A549 (cell line): ENCODE measurements around the gene EIF1B. TPM values are rescaled to one million over a fixed set of nuclear protein-coding genes. Genes with fewer than 3 reads are reported as not detected.

ENCODE experiments used
- ATAC-seq, 2 experiments: fragments of 200-7000 bp in 1 of 2; fragments of >200 bp in 1 of 2; cut with Nextera tagmentation in 1 of 2; cut with Tn5 transposase in 1 of 2; 3 replicates each; pipeline versions ENCODE4 v1.8.0 to v1.9.1; 2018 to 2020; ENCODE audit warnings: mild to moderate bottlenecking in 1 of 2, moderate library complexity in 1 of 2
- CTCF ChIA-PET: fragments of 300-600 bp; sonication (Branson Sonifier 250); formaldehyde crosslinking; extraction: SDS; loops from one replicate; lab custom pipeline; 2021; ENCODE audit warnings: antibody characterized with exemption, inconsistent platforms; lab: Yijun Ruan, JAX
- POLR2A ChIA-PET: fragments of 350-600 bp; formaldehyde crosslinking; extraction: SDS; loops from one replicate; lab custom pipeline; 2021; ENCODE audit warnings: antibody characterized with exemption, inconsistent platforms; lab: Yijun Ruan, JAX
- DNase-seq, 2 experiments: peaks; one replicate each; pipeline versions ENCODE4 v3.0.0 to v3.0.0-alpha.2; 2011 to 2016; ENCODE audit warnings: low read depth in 1 of 2, low spot score in 1 of 2
- FAIRE-seq: peaks from 2 replicates; lab custom pipeline; 2011; peaks lifted over from hg19 to GRCh38; lab: Jason Lieb, UNC
- H3K27ac ChIP-seq, 2 experiments: fragments of >200 bp; sonication (Bioruptor Twin); formaldehyde crosslinking; 3 replicates each; pipeline ENCODE4 v1.5.1; 2016 to 2017
- H3K4me1 ChIP-seq: fragments of >200 bp; sonication (Bioruptor Twin); formaldehyde crosslinking; 3 replicates; pipeline ENCODE4 v1.6.1; 2016
- H3K4me2 ChIP-seq: fragments of >200 bp; sonication (Bioruptor Twin); formaldehyde crosslinking; 3 replicates; pipeline ENCODE4 v1.6.1; 2016
- H3K4me3 ChIP-seq: fragments of >200 bp; sonication (Bioruptor Twin); formaldehyde crosslinking; 3 replicates; pipeline ENCODE4 v1.5.1; 2016
- H3K9me3 ChIP-seq: fragments of >200 bp; sonication (Bioruptor Twin); formaldehyde crosslinking; 3 replicates; pipeline ENCODE4 v1.6.1; 2016
- CBX8 ChIP-seq: fragments of 200-600 bp; sonication (generic); IDR thresholded peaks from 2 replicates; pipeline ENCODE4 v1.6.1; 2016
- CHD4 ChIP-seq: fragments of 200-600 bp; sonication (generic); IDR thresholded peaks from 2 replicates; pipeline ENCODE4 v1.6.1; 2016; ENCODE audit warnings: antibody characterized with exemption, mild to moderate bottlenecking, borderline replicate concordance
- EHMT2 ChIP-seq: fragments of 200-600 bp; sonication (generic); IDR thresholded peaks from 2 replicates; pipeline ENCODE4 v1.6.1; 2016; ENCODE audit warnings: antibody characterized with exemption, low read depth, mild to moderate bottlenecking, moderate library complexity
- EP300 ChIP-seq, 2 experiments: fragments of >200 bp; sonication (Bioruptor Twin); formaldehyde crosslinking; IDR thresholded peaks; 2 replicates in 1 of 2; 3 replicates in 1 of 2; pipeline ENCODE4 v1.6.1; 2016 to 2017
- ESRRA ChIP-seq: fragments of 150-350 bp; IDR thresholded peaks from 2 replicates; pipeline ENCODE4 v1.6.1; 2014; ENCODE audit warnings: mild to moderate bottlenecking, low read length, borderline replicate concordance
- FOXS1 ChIP-seq: fragments of 250-450 bp; sonication (Bioruptor Pico); IDR thresholded peaks from 2 replicates; pipeline ENCODE4 v1.5.0; 2020; ENCODE audit warnings: mild to moderate bottlenecking, moderate library complexity
- GATA3 ChIP-seq: IDR thresholded peaks from 2 replicates; pipeline ENCODE4 v1.6.1; 2012; ENCODE audit warnings: borderline replicate concordance
- HDAC2 ChIP-seq: fragments of 200-600 bp; sonication (generic); IDR thresholded peaks from 2 replicates; pipeline ENCODE4 v1.6.1; 2016
- HOXA7 ChIP-seq: fragments of 250-450 bp; sonication (Bioruptor Pico); IDR thresholded peaks from 2 replicates; pipeline ENCODE4 v1.5.0; 2020; ENCODE audit warnings: mild to moderate bottlenecking, moderate library complexity
- HOXB5 ChIP-seq: fragments of 250-450 bp; sonication (Bioruptor Pico); IDR thresholded peaks from 2 replicates; pipeline ENCODE4 v1.5.0; 2020; ENCODE audit warnings: mild to moderate bottlenecking, moderate library complexity
- KDM5A ChIP-seq: fragments of 200-600 bp; sonication (generic); IDR thresholded peaks from 2 replicates; pipeline ENCODE4 v1.6.1; 2016; ENCODE audit warnings: antibody characterized with exemption, mild to moderate bottlenecking
- MYC ChIP-seq: IDR thresholded peaks from 2 replicates; pipeline ENCODE4 v1.6.1; 2012; ENCODE audit warnings: mild to moderate bottlenecking, inconsistent platforms, low read length, improper control_type of control experiment, borderline replicate concordance
- NFE2L2 ChIP-seq: fragments of 150-350 bp; conservative IDR thresholded peaks from 2 replicates; pipeline ENCODE4 v1.6.1; 2014; ENCODE audit warnings: low read length
- NR3C1 ChIP-seq: fragments of >200 bp; sonication (Bioruptor Twin); formaldehyde crosslinking; IDR thresholded peaks from 3 replicates; pipeline ENCODE4 v1.6.1; 2017
- PHF8 ChIP-seq: fragments of 200-600 bp; sonication (generic); IDR thresholded peaks from 2 replicates; pipeline ENCODE4 v1.6.1; 2016; ENCODE audit warnings: low read depth, mild to moderate bottlenecking, antibody characterized with exemption, moderate library complexity, borderline replicate concordance
- RCOR1 ChIP-seq: fragments of 150-350 bp; IDR thresholded peaks from 2 replicates; pipeline ENCODE4 v1.6.1; 2014; ENCODE audit warnings: antibody characterized with exemption, low read length, low read depth
- RFX5 ChIP-seq: fragments of 450-650 bp; IDR thresholded peaks from 2 replicates; pipeline ENCODE4 v1.7.1; 2014; ENCODE audit warnings: antibody characterized with exemption, mild to moderate bottlenecking, moderate library complexity
- SMC3 ChIP-seq: fragments of >200 bp; sonication (Bioruptor Twin); formaldehyde crosslinking; IDR thresholded peaks from 3 replicates; pipeline ENCODE4 v1.6.1; 2018; ENCODE audit warnings: inconsistent platforms
- SREBF2 ChIP-seq: fragments of 450-650 bp; IDR thresholded peaks from 2 replicates; pipeline ENCODE4 v1.6.1; 2014; ENCODE audit warnings: mild to moderate bottlenecking, moderate library complexity
- TP53 ChIP-seq: fragments of 250-450 bp; sonication (Bioruptor Pico); IDR thresholded peaks from 2 replicates; pipeline ENCODE4 v1.5.0; 2021; ENCODE audit warnings: mild to moderate bottlenecking, moderate library complexity
- ZNF302 ChIP-seq: fragments of 250-450 bp; sonication (Bioruptor Pico); IDR thresholded peaks from 2 replicates; pipeline ENCODE4 v1.9.0; 2021; ENCODE audit warnings: inconsistent platforms, mild to moderate bottlenecking, moderate library complexity
- WGBS: methylation state at CpG from one replicate; pipeline ENCODE4 v1.1.6; 2017; ENCODE audit errors: missing lambda C conversion rate; 5-methylcytosine and 5-hydroxymethylcytosine counted together
- polyA plus RNA-seq, 4 experiments: library from polyadenylated mRNA; depleted of rRNA in 3 of 4; stranded (reverse); fragments of >200 nt; fragmentation: RNase III in 1 of 4; extraction: RNeasy Plus Mini Kit Qiagen cat#74134 plus additional on column Dnase treatment in 1 of 4; gene quantifications; 2 replicates in 3 of 4; 3 replicates in 1 of 4; pipeline ENCODE4 v1.2.3, GENCODE V29; 2011 to 2017
- TF ChIP-seq, protein P1 (sequence below): fragments of 450-650 bp; IDR thresholded peaks from 2 replicates; pipeline ENCODE4 v1.6.1; 2014; ENCODE audit warnings: antibody characterized with exemption
- TF ChIP-seq, protein P2 (sequence below): fragments of >200 bp; sonication (Bioruptor Twin); formaldehyde crosslinking; IDR thresholded peaks from 2 replicates; pipeline ENCODE4 v1.6.1; 2016
- TF ChIP-seq, protein P3 (sequence below): IDR thresholded peaks from 2 replicates; pipeline ENCODE4 v1.6.1; 2012; ENCODE audit warnings: low read depth, borderline replicate concordance
- TF ChIP-seq, protein P4 (sequence below): fragments of >200 bp; sonication (Bioruptor Twin); formaldehyde crosslinking; IDR thresholded peaks from 3 replicates; pipeline ENCODE4 v1.5.1; 2016
- TF ChIP-seq, protein P5 (sequence below): fragments of 150-350 bp; IDR thresholded peaks from 2 replicates; pipeline ENCODE4 v1.6.1; 2014; ENCODE audit warnings: low read depth, mild to moderate bottlenecking, low read length

Gene EIF1B
- polyA plus RNA-seq, 2 of the 4 experiments (the other 2 are of a cell fraction): 42.1 to 45.7 TPM

DNA sequence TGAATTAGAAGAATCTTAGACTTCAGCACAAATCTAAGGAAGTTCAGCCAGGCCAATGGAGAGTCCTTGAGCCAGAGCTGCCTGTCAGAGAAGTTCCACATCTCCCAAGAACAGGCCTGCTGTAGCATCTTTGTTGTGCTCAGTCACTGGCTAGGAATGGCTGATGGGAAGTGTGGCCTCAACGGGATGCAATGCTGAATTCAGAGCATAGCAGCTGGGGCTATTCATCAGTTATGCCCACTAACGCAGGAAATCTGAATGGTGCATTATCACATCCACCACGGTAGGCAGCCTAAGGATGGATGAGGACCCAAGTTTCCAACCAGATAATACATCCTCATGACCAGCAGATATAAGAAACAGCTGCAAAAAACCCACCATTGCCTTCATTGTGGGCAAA lies 3.2 kb upstream of the EIF1B start:
- FAIRE-seq (no peak), DNase-seq (no peak), ATAC-seq (no peak)
- Histone ChIP-seq H3K4me1 (peaks cover 6% of the 10 kb centered on the region; the same call in 2 of the 3 replicates), H3K4me3 (no peak overlapping the region), H3K27ac (no peak overlapping the region), H3K9me3 (no peaks in the 10 kb centered on the region), H3K4me2 (no peak overlapping the region)
- POLR2A ChIA-PET: no interaction called here
- CTCF ChIA-PET: interaction anchor here (0.9 to 1.2 kb wide), 3 partner anchors 11 to 21 kb away, joined by 3 to 4 read pairs (median 3); no protein-coding TSS in a partner anchor
- WGBS: 72% methylated on average over 3 of the region's 3 CpGs
- TF ChIP-seq FOXS1 (CRISPR knock-in tag) (no peak), EHMT2 (no peak), ESRRA (no peak)

DNA sequence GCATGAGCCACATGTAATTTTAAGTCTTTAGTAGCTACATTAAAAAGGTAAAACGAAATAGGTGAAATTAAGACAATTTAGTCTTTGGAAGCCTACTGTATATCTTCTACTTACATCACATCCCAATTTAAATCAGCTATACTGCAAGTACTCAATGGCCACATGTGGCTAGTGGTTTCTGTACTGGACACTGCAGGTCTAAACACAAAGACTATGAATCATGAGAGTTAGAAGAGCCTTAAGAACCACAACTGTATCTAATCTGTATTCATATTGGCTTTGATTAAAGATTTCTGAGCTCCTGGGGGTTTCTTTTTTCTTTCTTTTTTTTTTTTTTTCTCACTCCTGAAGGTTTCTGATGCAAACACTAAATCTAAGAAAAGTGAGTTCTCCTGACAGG lies 2.3 kb upstream of the EIF1B start:
- ATAC-seq (no peak), FAIRE-seq (no peak), DNase-seq (no peak)
- 21% methylated on average over 1 of the region's 1 CpG for WGBS
- Histone ChIP-seq H3K9me3 (no peaks in the 10 kb centered on the region), H3K4me3 (no peak overlapping the region), H3K27ac (no peak overlapping the region), H3K4me1 (peaks cover 6% of the 10 kb centered on the region; the same call in 2 of the 3 replicates), H3K4me2 (no peak overlapping the region)
- ChIA-PET POLR2A (no interaction called here), CTCF (interaction anchor here (0.9 kb wide), 2 partner anchors 10 to 20 kb away, joined by 3 to 4 read pairs; no protein-coding TSS in a partner anchor)
- TF ChIP-seq HDAC2 (no peak), KDM5A (no peak), NR3C1 (no peak), TP53 (CRISPR knock-in tag) (no peak), CHD4 (no peak), FOXS1 (CRISPR knock-in tag) (no peak), ZNF302 (no peak), ESRRA (no peak), EP300 (IDR thresholded peaks at IDR 0.05) (no peak), RFX5 (no peak), GATA3 (no peak), SMC3 (no peak), HOXB5 (CRISPR knock-in tag) (no peak), HOXA7 (CRISPR knock-in tag) (no peak), CBX8 (no peak), NFE2L2 (no peak)
- TF ChIP-seq, protein P1, sequence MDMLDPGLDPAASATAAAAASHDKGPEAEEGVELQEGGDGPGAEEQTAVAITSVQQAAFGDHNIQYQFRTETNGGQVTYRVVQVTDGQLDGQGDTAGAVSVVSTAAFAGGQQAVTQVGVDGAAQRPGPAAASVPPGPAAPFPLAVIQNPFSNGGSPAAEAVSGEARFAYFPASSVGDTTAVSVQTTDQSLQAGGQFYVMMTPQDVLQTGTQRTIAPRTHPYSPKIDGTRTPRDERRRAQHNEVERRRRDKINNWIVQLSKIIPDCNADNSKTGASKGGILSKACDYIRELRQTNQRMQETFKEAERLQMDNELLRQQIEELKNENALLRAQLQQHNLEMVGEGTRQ: no peak
- TF ChIP-seq, protein P2, sequence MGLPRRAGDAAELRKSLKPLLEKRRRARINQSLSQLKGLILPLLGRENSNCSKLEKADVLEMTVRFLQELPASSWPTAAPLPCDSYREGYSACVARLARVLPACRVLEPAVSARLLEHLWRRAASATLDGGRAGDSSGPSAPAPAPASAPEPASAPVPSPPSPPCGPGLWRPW: no peak
- TF ChIP-seq, protein P3, sequence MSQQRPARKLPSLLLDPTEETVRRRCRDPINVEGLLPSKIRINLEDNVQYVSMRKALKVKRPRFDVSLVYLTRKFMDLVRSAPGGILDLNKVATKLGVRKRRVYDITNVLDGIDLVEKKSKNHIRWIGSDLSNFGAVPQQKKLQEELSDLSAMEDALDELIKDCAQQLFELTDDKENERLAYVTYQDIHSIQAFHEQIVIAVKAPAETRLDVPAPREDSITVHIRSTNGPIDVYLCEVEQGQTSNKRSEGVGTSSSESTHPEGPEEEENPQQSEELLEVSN: no peak

DNA sequence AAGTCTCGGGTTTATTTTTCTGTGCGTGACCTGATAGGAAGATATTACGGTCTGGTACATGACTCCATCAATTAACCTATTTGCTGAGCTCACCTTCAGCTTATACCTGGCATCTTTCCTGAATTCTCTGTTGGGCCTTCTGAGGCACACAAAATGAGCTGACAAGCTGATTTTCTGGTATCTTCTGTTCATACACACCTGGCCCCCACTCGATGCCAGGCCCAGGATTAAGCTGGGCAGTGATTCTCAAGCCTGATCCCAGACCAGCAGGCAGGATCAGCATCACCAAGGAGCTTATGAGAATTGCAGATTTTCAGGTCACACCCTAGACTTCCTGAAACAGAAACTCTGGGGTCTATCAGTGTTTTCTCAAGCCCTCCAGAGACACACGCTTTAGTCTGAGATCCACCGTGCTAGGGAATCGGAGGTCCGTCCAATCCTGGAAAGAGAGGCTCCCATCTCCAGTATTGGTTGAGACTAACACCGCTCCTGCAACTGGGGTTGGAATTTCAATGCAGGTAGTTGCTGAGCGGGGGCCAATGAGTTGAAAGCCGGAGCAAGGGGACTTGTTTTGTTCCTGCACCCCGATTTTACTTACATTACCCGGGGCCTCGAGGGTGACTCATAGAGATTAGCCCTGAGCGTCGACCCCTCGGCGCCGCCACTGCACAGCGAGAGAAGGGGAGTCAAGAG lies 636 bp upstream of the EIF1B start:
- POLR2A ChIA-PET: interaction anchor here (2.0 kb wide), 1 partner anchor 117 kb away, joined by 8 read pairs; no protein-coding TSS in a partner anchor
- H3K27ac ChIP-seq: peak overlapping the region; percentile 70 to 90
- WGBS: 40% methylated on average over 13 of the region's 20 CpGs
- H3K9me3 ChIP-seq: no peaks in the 10 kb centered on the region
- FAIRE-seq (no peak), ATAC-seq (peak in 1 of 2 experiments; percentile 10; a peak in 1 of 6 replicates), DNase-seq (no peak)
- H3K4me2 ChIP-seq: peak overlapping the region; percentile 76
- peaks cover 6% of the 10 kb centered on the region; the same call in 2 of the 3 replicates for H3K4me1 ChIP-seq
- H3K4me3 ChIP-seq: peak overlapping the region; percentile 47
- TF ChIP-seq, protein P4, sequence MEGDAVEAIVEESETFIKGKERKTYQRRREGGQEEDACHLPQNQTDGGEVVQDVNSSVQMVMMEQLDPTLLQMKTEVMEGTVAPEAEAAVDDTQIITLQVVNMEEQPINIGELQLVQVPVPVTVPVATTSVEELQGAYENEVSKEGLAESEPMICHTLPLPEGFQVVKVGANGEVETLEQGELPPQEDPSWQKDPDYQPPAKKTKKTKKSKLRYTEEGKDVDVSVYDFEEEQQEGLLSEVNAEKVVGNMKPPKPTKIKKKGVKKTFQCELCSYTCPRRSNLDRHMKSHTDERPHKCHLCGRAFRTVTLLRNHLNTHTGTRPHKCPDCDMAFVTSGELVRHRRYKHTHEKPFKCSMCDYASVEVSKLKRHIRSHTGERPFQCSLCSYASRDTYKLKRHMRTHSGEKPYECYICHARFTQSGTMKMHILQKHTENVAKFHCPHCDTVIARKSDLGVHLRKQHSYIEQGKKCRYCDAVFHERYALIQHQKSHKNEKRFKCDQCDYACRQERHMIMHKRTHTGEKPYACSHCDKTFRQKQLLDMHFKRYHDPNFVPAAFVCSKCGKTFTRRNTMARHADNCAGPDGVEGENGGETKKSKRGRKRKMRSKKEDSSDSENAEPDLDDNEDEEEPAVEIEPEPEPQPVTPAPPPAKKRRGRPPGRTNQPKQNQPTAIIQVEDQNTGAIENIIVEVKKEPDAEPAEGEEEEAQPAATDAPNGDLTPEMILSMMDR: no peak
- TF ChIP-seq PHF8 (peak; percentile 27; the same call in 1 of the 2 replicates), RCOR1 (no peak), MYC (no peak), SREBF2 (no peak)
- TF ChIP-seq, protein P5, sequence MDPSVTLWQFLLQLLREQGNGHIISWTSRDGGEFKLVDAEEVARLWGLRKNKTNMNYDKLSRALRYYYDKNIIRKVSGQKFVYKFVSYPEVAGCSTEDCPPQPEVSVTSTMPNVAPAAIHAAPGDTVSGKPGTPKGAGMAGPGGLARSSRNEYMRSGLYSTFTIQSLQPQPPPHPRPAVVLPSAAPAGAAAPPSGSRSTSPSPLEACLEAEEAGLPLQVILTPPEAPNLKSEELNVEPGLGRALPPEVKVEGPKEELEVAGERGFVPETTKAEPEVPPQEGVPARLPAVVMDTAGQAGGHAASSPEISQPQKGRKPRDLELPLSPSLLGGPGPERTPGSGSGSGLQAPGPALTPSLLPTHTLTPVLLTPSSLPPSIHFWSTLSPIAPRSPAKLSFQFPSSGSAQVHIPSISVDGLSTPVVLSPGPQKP: no peak
- CTCF ChIA-PET: interaction anchor here (1.0 to 1.8 kb wide), 8 partner anchors 9 to 122 kb away, joined by 3 to 8 read pairs (median 4); no protein-coding TSS in a partner anchor
